Fibroblast of skin of right biceps (primary cell): Measurements from ENCODE around the gene PLSCR3.
"Not testable (repeated sequence)": the region's sequence is repeated elsewhere in the genome, so short reads cannot be mapped to it uniquely, and the experiment has no call there.

Experiments used
- DNase-seq: peaks from one replicate; pipeline ENCODE4 v3.0.0-alpha.2; 2013

PLSCR3 gene

DNA sequence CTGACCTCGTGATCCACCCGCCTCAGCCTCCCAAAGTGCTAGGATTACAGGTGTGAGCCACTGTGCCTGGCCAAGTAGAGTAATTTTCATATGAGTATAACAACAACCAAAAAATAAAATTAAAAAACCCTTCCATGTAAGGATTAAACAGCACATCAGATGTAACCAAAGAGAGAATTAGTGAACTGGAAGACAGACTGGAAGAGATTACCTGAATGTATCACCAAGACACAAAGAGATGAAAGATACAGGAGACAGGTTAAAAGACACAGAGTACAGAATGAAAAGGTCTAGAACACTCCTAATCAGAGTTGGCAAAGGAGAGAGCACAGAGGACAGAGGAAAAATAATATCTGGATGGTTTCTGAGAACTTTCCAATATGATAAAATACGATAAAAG lies 15.2 kb downstream of the PLSCR3 start:
- no peak for DNase-seq

DNA sequence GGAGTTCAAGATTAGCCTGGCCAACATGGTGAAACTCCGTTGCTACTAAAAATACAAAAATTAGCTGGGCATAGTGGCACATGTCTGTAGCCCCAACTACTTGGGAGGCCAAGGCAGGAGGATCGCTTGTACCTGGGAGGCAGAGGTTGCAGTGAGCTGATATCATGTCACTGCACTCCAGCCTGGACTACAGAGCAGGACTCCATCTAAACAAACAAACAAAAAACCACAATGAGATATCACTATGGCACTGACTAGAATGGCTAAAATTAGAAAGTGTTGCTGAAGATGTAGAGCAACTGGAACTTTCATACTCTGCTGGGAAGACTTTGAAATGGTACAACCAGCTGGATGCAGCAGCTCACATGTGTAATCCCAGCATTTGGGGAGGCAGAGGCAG lies 20.0 kb downstream of the PLSCR3 start:
- no peak for DNase-seq

DNA sequence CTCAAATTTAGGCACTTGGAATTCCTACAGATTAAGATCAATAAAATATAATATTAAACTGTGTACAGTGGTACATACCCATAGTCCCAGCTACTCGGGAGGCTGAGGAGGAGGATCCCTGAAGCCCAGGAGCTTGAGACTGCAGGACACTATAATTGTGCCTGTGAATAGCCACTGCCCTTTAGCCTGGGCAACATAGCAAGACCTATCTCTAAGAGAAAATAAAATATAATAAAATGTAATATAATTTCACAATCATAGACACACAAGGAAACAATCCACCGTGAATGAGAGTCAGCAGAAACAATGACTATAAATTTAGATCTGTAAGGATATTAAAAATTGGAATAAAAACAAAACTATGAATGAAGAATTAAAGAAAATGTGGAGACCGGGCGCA lies 23.5 kb downstream of the PLSCR3 start:
- no peak for DNase-seq

DNA sequence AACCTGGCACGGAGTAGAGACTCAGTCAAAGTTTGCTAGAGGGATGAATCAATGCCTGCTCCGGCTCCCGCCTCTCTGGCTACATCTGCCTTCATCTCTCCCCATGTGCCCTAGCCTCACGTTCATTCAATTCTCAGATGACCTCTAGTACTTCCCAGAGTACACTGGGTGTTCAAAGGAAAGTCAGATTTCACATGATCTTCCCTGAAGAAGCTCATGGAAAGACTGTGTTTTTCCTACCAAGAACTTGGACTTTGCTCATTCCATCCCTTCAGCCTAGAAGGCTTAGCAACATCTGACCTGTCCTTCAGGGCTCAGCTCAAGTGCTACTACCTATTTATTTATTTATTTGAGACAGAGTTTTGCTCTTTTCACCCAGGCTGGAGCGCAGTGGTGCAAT lies 24.5 kb downstream of the PLSCR3 start:
- no peak for DNase-seq

DNA sequence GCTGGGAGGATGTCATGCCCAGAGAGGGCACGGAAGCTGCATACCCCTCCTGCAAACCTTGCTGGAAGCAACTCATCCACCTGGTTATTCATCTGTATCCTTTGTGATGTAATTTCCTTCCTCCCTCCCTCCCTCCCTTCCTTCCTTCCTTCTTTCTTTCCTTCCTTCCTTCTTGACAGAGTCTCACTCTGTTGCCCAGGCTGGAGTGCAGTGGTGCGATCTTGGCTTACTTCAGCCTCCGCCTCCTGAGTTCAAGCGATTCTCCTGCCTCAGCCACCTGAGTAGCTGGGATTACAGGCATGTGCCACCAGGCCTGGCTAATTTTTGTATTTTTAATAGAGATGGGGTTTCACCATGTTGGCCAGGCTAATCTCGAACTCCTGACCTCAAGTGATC lies 25.7 kb downstream of the PLSCR3 start:
- DNase-seq = not testable (repeated sequence)

DNA sequence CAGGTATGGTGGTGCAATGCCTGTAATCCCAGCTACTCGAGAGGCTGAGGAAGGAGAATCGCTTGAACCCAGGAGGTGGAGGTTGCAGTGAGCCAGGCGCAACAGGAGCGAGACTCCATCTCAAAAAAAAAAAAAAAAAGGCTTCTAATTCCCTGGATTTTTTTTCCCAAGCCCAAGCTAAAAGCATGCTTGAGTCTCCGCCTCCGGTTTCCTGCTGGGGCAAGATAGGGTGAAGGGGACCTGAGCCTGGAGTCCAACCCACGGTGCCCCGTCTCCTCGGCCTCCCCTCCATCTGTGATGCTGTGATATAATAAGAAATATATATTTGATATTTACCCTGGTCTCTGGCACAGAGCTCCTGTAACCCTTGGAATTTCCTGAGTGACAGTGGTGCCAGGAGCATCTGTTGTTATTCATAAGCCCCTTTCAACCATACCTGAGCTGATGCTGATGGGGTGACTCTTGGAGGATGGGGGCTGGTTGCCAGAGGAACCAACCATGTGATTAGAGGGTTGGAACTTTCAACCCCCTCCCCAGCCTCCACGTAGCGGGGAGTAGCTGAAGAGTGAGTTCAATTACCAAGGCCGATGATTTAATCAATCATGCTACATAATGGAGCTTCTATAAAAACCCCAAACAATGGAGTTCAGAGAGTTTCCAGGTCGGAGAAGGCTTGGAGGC lies 26.3 kb downstream of the PLSCR3 start:
- DNase-seq = no peak

DNA sequence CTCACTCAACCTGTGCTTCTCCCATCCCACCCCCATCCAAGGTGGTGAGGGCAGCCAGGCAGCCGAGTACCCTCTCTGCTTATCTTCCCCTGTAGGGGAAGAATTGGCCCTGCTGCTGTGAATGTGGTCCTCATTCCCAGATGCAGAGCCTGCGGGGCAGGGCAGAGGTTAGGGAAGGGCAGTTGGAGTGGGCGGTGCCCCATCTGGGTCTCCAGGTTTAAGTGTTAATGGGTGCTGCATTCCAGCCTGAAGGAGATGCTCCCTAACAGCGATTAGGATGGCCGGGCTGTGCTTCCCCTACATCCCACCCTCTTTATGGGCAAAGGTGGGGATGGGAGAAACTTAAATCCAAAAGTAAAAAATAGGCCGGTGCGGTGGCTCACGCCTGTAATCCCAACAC lies 27.2 kb downstream of the PLSCR3 start:
- DNase-seq = no peak

DNA sequence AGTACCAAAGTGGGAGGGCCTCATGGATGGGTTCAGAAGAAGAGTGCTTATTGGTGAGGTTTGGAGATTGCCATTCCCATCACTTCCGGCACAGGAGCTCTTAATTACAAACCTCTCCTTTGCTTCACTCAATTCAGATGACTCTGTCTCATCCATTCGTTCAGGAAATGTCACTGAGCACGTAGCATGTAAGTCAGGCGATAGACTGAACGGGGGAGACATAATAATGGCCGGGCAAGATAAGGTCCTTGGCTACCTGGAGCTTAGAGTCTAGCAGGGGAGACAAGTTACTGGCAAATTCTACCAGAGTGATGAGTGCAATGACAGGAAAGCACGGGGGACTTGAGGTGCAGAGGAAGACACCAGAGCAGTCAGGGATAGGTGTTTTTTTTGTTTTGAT lies 28.4 kb downstream of the PLSCR3 start:
- not testable (repeated sequence) for DNase-seq

DNA sequence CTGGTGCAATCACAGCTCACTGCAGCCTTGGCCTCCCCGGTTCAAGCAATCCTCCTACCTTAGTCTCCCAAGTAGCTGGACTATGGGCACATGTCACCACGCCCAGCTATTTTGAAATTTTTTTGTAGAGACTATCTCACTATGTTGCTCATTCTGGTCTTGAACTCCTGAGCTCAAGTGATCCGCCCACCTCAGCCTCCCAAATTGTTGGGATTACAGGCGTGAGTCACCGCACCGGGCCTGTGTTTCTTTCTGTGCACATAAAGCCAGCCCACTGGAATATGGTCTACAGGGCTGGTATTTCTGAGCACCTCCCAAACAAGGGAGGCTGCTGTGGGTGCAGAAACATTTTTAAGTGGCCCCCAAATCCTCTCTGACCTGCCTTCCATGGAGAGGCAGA lies 31.0 kb downstream of the PLSCR3 start:
- DNase-seq = peak; percentile 24

DNA sequence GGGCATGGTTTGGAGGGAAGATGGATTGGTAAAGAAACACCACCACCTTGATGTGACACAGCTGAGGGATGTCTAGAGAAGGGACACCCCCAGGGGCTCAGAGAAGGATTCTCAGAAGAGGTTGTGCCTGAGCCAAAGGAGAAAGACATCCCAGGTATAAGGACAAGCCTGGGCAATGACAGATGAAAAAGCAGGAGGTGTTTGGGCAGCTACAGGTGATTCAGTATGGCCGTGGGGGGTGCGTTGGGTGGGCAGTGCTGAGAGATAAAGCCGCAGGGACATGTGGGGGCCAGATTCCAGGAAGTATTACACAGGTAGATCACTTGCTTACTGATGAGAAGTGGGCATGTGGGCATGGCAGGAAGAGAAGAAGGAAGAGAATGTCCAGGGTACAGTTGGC lies 32.4 kb downstream of the PLSCR3 start:
- DNase-seq = no peak

DNA sequence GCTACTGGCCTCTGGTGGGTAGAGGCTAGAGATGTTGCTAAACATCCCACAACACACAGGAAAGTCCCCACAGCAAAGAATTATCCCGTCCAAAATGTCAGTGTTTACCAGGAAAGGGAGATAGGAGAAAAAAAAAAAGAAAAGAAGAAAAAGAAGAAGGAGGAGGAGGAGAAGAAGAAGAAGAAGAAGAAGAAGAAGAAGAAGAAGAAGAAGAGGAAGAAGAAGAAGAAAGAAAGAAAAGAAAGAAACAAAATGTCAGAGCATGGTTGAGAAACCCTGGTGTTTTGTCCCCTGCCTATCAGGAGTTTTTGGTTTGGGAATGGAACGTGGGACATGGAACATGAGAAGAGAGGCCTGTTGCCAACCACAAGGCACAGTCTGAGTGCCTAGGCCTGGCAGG lies 36.9 kb downstream of the PLSCR3 start:
- DNase-seq = no peak

DNA sequence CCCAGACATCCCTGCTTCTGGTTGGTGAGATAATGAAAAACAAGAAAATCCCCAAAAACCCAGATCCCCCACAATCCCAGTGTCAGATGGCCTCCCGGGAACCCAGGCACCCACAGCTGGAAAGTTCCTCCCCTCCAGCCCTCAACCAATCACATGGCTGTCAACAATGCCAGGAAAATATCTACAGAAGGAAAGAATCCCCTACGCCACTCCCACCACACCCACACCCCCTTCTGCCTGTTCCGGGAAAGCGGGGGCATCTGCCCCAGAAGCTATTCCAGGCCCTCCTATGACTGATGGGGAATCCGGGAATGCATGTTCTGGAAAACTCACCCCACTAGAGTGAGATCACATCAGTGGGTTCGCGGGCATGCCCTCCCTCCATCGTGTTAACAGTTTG lies 37.6 kb downstream of the PLSCR3 start:
- no peak for DNase-seq

DNA sequence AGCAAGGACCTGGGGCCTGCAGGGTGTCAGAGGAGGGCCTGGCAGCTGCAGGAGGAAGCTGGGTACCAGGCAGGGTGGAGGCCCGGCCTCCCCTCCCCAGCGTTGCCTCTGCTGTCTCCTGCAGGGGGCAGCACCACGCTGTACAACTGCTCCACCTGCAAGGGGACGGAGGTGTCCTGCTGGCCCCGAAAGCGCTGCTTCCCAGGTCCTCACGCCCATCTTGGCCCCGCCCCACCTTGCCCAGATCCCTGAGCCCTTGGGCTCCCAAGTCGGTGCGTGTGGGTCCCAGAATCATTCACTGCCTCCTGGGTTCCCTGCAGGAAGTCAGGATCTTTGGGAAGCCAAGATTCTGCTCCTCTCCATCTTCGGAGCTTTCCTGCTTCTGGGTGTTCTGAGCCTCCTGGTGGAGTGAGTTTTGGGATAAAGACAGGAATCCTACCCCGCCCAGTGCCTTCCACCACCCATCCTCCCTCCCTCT lies 38.2 kb downstream of the PLSCR3 start:
- DNase-seq = peak; percentile 66

DNA sequence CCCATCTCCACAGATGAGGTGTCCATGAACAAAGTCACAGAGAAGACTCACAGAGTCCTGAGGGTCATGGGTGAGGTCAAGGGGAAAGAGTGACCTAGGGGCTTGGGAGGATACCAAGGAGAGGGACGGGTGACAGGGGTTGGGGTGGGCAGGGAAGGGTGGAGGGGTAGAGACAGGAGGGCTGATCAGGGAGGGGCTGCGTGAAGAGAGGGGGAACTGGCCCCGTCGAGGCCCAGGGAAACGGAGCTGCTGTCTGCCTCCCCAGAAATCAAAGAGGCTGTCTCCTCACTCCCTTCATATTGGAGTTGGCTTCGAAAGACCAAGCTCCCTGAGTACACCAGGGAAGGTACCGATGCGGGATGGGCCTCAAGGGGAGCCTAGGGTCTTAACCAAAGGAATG lies 38.8 kb downstream of the PLSCR3 start:
- DNase-seq = no peak

DNA sequence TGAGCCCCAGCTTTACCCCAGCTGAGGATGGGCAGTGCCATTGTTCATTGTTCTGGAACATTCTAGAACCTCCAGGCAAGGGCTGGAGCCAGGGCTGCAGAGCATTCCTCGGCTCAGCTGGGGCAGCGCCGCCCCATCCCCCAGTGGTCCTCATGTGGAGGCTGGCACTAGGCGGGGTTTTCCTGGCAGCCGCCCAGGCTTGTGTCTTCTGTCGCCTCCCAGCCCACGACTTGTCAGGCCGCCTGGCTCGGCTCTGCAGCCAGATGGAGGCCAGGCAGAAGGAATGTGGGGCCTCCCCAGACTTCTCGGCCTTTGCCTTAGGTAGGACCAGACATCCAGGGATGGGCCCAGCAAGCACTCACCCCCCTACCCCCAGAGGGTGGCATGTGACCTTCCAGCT lies 39.3 kb downstream of the PLSCR3 start, which contains the start of gene TMEM95:
TSS of gene TMEM95 (plus strand) at position 104 of the 400 bp plus-strand sequence. CDS start at position 153, 49 bp downstream.
- peak; percentile 30 for DNase-seq

DNA sequence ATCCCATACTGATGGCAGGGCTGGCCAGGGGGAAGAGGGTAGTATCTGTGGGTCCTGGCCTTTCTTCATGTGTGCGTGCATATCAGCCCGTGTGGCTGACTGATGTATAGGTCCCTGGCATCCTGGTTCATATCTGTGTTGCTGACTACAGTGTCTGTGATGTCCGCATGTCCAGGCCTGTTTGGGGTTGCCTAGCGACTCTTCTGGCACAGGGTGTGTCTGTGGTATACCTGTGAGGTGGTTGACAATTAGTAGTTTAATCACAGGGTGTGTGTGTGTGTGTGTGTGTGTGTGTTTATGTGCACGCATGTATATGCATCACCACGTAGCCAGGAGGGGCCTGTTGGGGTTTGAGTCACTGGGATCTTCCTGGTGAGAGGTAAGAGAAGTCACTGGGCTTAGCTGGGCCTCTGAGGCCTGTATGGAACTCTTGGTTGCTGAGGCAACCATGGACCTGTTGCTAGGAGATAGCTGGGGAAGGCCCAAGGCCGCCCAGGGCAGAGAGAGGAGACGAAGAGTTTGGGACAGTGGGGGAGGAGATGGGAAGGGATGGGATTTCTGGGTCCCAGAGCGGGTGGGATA lies 40.0 kb downstream of the PLSCR3 start:
- DNase-seq = peak; percentile 69

DNA sequence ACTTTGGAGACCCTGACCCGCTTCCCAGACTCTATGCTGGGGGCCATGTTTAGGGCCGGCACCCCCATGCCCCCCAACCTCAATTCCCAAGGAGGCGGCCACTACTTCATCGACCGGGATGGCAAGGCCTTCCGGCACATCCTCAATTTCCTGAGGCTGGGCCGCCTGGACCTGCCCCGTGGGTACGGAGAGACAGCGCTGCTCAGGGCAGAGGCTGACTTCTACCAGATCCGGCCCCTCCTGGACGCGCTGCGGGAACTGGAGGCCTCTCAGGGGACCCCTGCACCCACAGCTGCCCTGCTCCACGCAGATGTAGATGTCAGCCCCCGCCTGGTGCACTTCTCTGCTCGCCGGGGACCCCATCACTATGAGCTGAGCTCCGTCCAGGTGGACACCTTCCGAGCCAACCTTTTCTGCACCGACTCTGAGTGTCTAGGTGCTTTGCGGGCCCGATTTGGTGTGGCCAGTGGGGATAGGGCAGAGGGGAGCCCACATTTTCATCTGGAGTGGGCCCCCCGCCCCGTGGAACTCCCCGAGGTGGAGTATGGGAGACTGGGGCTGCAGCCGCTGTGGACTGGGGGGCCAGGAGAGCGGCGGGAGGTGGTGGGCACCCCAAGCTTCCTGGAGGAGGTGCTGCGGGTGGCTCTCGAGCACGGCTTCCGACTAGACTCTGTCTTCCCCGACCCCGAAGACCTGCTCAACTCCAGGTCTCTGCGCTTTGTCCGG lies 41.3 kb downstream of the PLSCR3 start:
- no peak for DNase-seq

DNA sequence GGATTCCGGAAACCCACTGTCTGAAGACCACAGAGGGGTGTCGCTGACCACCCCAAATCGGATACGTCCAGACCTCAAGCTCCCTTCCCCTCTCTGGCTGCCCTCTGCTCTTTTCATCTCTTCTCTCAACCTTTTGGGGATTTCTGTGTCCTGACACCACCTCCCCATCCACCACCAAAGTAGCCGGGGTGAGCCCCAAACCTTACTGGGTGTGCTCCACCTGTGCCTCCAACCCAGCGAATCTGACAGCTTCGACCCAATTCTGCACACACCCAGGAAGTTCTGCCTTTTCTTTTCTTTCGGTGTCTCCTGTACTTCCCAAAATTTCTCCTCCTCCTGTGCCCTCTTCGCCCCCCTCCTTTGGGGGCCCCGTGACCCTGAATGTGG lies 41.8 kb downstream of the PLSCR3 start:
- no peak for DNase-seq

DNA sequence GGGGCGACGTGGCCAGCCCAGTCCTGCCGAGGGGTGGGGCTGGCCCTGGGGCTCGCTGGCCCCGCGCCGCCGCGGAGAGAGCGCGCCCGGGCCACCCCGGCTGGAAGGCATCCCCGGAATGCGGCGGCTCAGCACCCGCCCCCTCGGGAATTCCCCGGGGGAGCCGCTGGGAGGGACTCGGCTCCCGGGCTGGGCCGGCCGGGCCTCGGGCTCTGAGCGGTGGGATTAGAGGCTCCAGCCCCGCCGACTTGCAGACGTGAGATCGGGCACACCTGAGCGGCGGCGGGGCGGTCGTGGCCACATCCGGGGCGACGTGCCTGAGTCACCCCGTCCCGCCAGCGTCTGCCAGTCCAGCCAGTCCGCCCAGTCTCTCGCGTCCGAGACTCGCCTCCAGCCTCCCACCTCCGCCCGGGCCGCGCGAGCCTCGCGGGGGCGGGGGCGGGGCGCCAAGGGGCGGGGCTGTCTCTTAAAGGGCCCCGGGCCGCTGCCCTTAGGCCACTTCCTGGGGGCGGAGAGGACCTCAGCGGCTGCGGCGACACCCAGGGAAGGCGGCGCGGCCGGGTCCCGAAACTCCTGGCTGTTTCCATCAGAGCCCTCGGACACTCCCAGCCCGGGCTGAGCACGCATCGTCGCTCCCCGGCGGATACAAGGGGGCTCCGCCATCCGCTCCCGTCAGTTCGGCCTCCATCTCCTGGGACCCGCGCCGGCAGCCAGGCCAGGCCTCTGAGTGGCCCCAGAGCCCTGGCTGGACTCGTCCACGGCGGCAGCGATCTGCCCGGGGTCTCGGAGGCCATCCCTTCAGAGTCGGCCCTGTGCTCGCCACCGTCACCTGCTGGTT lies 42.4 kb downstream of the PLSCR3 start, which contains the start of gene KCTD11:
TSS of gene KCTD11 (plus strand) at position 498 of the 838 bp plus-strand sequence.
- peak; percentile 96 for DNase-seq

DNA sequence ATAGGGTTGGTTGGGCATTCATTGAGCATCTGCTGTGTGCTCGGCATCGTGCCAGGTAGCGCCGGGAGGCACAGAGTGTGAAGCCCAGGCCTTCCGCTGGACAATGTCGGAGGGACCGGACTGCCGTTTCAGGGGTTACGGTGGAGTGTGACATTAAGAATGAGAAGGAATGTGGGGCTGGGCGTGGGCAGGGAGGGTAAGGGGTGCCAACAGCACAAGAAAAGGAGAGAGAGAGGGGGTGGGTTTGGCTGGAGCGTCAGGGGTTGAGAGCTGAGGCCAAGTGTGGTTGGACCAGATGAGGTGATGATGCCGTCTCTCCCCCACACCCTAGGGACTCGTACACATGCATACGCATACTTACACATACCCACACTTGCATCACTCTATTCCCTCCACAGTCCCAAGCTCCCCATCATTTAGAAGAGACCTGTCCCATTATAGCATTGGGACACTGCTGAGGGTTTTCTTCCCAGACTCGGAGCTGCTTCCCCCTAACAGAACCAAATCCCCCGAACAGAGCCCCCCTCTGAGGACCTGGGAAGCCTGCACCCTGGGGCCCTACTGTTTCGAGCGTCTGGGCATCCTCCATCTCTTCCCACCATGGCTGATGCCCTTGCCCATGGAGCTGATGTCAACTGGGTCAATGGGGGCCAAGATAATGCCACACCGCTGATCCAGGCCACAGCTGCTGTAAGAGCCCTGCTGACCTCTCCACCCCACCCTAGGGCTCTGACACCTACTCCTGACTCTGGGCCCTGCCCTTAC lies 45.7 kb downstream of the PLSCR3 start:
- DNase-seq = peak; percentile 62

DNA sequence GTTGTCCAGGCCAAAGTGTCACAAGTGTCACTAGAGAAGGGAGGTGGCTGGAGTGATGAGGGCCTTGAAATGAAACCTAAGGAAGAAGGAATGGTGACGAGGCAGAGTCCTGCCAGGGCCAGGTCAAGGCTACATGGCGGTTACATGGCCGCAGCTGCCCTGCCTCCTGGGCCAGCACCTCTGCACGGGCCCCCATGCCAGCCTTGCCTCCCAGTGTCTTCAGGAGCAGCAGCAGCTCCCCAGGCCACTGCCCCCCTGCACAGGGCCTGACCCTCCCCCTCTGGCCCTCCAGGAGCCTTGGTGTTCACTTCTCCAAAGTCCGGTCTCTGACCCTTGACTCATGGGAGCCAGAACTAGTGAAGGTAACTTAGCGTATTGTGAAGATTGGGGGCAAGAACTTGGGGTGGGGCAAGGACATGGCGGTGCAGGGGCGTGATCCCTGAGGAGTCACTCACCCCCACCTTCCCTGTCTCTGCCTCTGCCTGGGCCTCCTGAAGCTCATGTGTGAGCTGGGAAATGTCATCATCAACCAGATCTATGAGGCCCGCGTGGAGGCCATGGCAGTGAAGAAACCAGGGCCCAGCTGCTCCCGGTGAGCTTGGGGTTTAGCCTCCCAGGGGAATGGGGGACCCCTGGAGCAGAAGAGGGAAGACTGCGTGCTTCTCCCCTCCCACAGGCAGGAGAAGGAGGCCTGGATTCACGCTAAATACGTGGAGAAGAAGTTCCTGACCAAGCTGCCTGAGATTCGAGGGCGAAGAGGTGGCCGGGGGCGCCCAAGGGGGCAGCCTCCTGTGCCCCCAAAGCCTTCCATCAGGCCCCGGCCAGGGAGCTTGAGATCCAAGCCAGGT lies 46.5 kb downstream of the PLSCR3 start:
- no peak for DNase-seq
